Spleen (tissue), 7 donors: Measurements from ENCODE around the gene FRMD4B.

Experiments
- POLR2AphosphoS5 ChIP-seq, 3 donors: sonication (generic); formaldehyde crosslinking; IDR thresholded peaks; one replicate each; pipeline ENCODE4 v1.5.1; 2017; ENCODE audit warnings: antibody characterized with exemption in 3 of 3
- TF ChIP-seq, protein P1 (sequence below), 11 experiments: fragments of 200-600 bp in 7 of 11; fragments of 450-650 bp in 4 of 11; sonication (generic) in 4 of 11; IDR thresholded peaks in 8 of 11; conservative IDR thresholded peaks in 3 of 11; 1 replicate in 7 of 11; 2 replicates in 4 of 11; pipeline versions ENCODE4 v1.4.0 to v1.8.0; 2016 to 2021; ENCODE audit warnings: antibody characterized with exemption in 11 of 11, inconsistent platforms in 4 of 11, mild to moderate bottlenecking in 1 of 11
- donor health status: DM: no; HTN: no; CAD: no; lungs with moderate emphysema.
- donor health status: DM: no; HTN: no; CAD: no.
- donor health status: DM: no; HTN: no; CAD: no.

DNA sequence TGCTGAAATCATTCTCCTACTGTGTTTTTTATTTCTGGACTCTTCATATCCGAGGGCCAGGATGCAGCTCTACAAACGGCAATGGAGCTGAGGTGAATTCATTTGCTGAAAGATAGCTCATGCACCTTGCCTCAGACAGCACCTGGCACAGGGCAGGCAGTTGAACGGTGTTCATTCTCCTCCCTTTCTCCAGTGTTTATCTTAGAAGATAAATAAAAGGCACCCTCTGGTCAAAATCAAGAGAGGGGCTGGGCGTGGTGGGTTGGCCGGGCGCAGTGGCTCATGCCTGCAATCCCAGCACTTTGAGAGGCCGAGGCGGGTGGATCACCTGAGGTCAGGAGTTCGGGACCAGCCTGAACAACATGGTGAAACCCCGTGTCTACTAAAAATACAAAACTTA, 184.2 kb downstream of the FRMD4B start:
- TF ChIP-seq, protein P1, sequence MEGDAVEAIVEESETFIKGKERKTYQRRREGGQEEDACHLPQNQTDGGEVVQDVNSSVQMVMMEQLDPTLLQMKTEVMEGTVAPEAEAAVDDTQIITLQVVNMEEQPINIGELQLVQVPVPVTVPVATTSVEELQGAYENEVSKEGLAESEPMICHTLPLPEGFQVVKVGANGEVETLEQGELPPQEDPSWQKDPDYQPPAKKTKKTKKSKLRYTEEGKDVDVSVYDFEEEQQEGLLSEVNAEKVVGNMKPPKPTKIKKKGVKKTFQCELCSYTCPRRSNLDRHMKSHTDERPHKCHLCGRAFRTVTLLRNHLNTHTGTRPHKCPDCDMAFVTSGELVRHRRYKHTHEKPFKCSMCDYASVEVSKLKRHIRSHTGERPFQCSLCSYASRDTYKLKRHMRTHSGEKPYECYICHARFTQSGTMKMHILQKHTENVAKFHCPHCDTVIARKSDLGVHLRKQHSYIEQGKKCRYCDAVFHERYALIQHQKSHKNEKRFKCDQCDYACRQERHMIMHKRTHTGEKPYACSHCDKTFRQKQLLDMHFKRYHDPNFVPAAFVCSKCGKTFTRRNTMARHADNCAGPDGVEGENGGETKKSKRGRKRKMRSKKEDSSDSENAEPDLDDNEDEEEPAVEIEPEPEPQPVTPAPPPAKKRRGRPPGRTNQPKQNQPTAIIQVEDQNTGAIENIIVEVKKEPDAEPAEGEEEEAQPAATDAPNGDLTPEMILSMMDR (IDR thresholded peaks at IDR 0.05 in 8 of 11, conservative IDR thresholded peaks at IDR 0.05 in 3 of 11), result no peak
- TF ChIP-seq POLR2AphosphoS5 (IDR thresholded peaks at IDR 0.05), result peak in 1 of 3 donors; percentile 33
